Trophoblast cell (in vitro differentiated cells and primary cell): ENCODE results near the gene PTPN18.

ENCODE experiments used
- DNase-seq, 2 donors: peaks; one replicate each; pipeline ENCODE4 v3.0.0-alpha.2; 2016
- H2AFZ ChIP-seq: 2 replicates; pipeline ENCODE4 v1.6.1; 2013; ENCODE audit warnings: low read length, moderate library complexity, mild to moderate bottlenecking; ENCODE audit not compliant: insufficient read depth, poor library complexity
- H2AK5ac ChIP-seq: 2 replicates; pipeline ENCODE4 v1.6.1; 2013; ENCODE audit warnings: mild to moderate bottlenecking, low read length
- H2BK120ac ChIP-seq: 2 replicates; pipeline ENCODE4 v1.6.1; 2013; ENCODE audit warnings: low read length, mild to moderate bottlenecking, moderate library complexity; ENCODE audit not compliant: insufficient read depth, poor library complexity
- H2BK12ac ChIP-seq: 2 replicates; pipeline ENCODE4 v1.6.1; 2013; ENCODE audit warnings: mild to moderate bottlenecking, low read length, moderate library complexity
- H2BK5ac ChIP-seq: 2 replicates; pipeline ENCODE4 v1.6.1; 2013; ENCODE audit warnings: low read length, low read depth, moderate library complexity, mild to moderate bottlenecking; ENCODE audit not compliant: poor library complexity
- H3K14ac ChIP-seq: 2 replicates; pipeline ENCODE4 v1.6.1; 2013; ENCODE audit warnings: mild to moderate bottlenecking, low read length
- H3K18ac ChIP-seq: 2 replicates; pipeline ENCODE4 v1.6.1; 2013; ENCODE audit warnings: mild to moderate bottlenecking, low read length
- H3K23ac ChIP-seq: 2 replicates; pipeline ENCODE4 v1.6.1; 2013; ENCODE audit warnings: low read length
- H3K27ac ChIP-seq: 2 replicates; pipeline ENCODE4 v1.5.1; 2013; ENCODE audit warnings: low read depth, mild to moderate bottlenecking, inconsistent platforms, low read length, moderate library complexity
- H3K27me3 ChIP-seq: 2 replicates; pipeline ENCODE4 v1.6.1; 2013; ENCODE audit warnings: inconsistent platforms, mild to moderate bottlenecking, low read length, moderate library complexity; ENCODE audit not compliant: insufficient read depth
- H3K36me3 ChIP-seq, 2 experiments: 1 replicate in 1 of 2; 2 replicates in 1 of 2; pipeline ENCODE4 v1.6.1; 2013; ENCODE audit warnings: low read length in 2 of 2, mild to moderate bottlenecking in 2 of 2, moderate library complexity in 1 of 2; ENCODE audit not compliant: insufficient read depth in 2 of 2, control insufficient read depth in 1 of 2
- H3K4ac ChIP-seq: 2 replicates; pipeline ENCODE4 v1.6.1; 2013; ENCODE audit warnings: low read depth, mild to moderate bottlenecking, low read length, moderate library complexity
- H3K4me1 ChIP-seq, 2 experiments: 1 replicate in 1 of 2; 2 replicates in 1 of 2; pipeline ENCODE4 v1.6.1; 2013; ENCODE audit warnings: low read length in 2 of 2, mild to moderate bottlenecking in 2 of 2, moderate library complexity in 1 of 2; ENCODE audit not compliant: insufficient read depth in 2 of 2, control insufficient read depth in 1 of 2
- H3K4me2 ChIP-seq: 2 replicates; pipeline ENCODE4 v1.6.1; 2013; ENCODE audit warnings: inconsistent platforms, mild to moderate bottlenecking, low read length, moderate library complexity
- H3K4me3 ChIP-seq: 2 replicates; pipeline ENCODE4 v1.5.1; 2013; ENCODE audit warnings: mild to moderate bottlenecking, low read depth, low read length, inconsistent platforms
- H3K79me1 ChIP-seq: one replicate; pipeline ENCODE4 v1.6.1; 2013; ENCODE audit warnings: low read length
- H3K79me2 ChIP-seq: 2 replicates; pipeline ENCODE4 v1.6.1; 2013; ENCODE audit warnings: low read length, mild to moderate bottlenecking; ENCODE audit not compliant: control insufficient read depth, insufficient read depth, poor library complexity
- H3K9ac ChIP-seq: 2 replicates; pipeline ENCODE4 v1.6.1; 2013; ENCODE audit warnings: mild to moderate bottlenecking, low read length
- H3K9me3 ChIP-seq: 2 replicates; pipeline ENCODE4 v1.6.1; 2013; ENCODE audit warnings: low read depth, mild to moderate bottlenecking, control low read depth, inconsistent platforms, low read length; ENCODE audit not compliant: insufficient read depth
- H4K12ac ChIP-seq: 2 replicates; pipeline ENCODE4 v1.6.1; 2013; ENCODE audit warnings: low read depth, mild to moderate bottlenecking, low read length, moderate library complexity
- H4K8ac ChIP-seq: 2 replicates; pipeline ENCODE4 v1.6.1; 2013; ENCODE audit warnings: low read depth, mild to moderate bottlenecking, low read length, moderate library complexity
- H4K91ac ChIP-seq: one replicate; pipeline ENCODE4 v1.6.1; 2013; ENCODE audit warnings: low read depth, mild to moderate bottlenecking, low read length, moderate library complexity
- WGBS: extraction: QIAGEN DNeasy Blood & Tissue Kit; methylation state at CpG from one replicate; pipeline ENCODE4 v1.1.7; 2013; ENCODE audit warnings: missing lambda C conversion rate; ENCODE audit not compliant: insufficient read length, insufficient coverage; ENCODE audit errors: extremely low coverage; 5-methylcytosine and 5-hydroxymethylcytosine counted together

Gene PTPN18

GRCh38 chr2:130345611-130346010, 10.2 kb upstream of the PTPN18 start:
- Histone ChIP-seq H3K36me3 (peaks cover 28 to 36% of the 10 kb centered on the region in 2 experiments), H3K9me3 (no peaks in the 10 kb centered on the region), H2BK12ac (no peak overlapping the region), H3K23ac (no peak overlapping the region), H3K79me2 (peaks cover 2% of the 10 kb centered on the region), H3K79me1 (peaks cover 6% of the 10 kb centered on the region), H3K4me3 (no peak overlapping the region), H3K4me1 (peaks cover 3 to 4% of the 10 kb centered on the region in 2 experiments), H4K12ac (no peak overlapping the region), H3K4me2 (no peak overlapping the region), H2AK5ac (no peak overlapping the region), H3K27ac (no peak overlapping the region), H4K8ac (no peak overlapping the region), H4K91ac (no peak overlapping the region), H3K27me3 (no peaks in the 10 kb centered on the region), H2AFZ (no peak overlapping the region), H3K18ac (no peak overlapping the region), H2BK5ac (no peak overlapping the region), H3K9ac (no peak overlapping the region), H3K14ac (no peak overlapping the region), H2BK120ac (no peak overlapping the region), H3K4ac (no peak overlapping the region)
- WGBS: no CpG with 5 or more reads among the region's 21 CpGs
- DNase-seq: no peak

DNA sequence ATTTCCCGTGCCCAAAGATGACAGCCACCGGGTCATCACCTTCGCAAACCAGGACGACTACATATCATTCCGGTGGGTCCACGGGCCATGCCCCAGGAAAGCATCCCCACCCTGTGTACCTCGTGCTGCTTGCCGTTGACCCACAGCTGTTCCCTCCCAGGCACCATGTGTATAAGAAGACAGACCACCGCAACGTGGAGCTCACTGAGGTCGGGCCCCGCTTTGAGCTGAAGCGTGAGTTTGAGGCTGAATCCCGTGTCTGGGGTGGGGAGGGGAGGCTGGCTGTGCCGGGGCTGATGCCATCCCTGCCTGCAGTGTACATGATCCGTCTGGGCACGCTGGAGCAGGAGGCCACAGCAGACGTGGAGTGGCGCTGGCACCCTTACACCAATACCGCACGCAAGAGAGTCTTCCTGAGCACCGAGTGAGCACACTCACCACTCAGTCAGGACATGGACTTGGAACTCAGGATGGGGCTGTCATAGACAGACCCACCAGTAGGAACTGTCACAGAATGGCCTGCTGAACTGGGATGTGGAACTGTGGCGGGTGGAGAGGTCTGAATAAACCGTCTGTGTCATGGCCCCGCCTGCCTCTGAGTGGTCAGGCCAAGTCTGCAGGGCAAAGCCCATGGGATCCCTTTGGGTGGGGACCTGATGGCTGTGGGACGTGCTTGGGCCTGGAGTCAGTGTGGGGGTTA, 9.7 kb upstream of the PTPN18 start:
- Histone ChIP-seq H3K4ac (no peak overlapping the region), H3K4me3 (no peak overlapping the region), H2BK120ac (no peak overlapping the region), H3K14ac (no peak overlapping the region), H3K27me3 (no peaks in the 10 kb centered on the region), H4K91ac (no peak overlapping the region), H3K4me1 (peaks cover 3 to 4% of the 10 kb centered on the region in 2 experiments), H3K18ac (no peak overlapping the region), H3K9me3 (no peaks in the 10 kb centered on the region), H3K27ac (no peak overlapping the region), H2BK5ac (no peak overlapping the region), H3K9ac (no peak overlapping the region), H3K4me2 (no peak overlapping the region), H2AFZ (no peak overlapping the region), H4K12ac (no peak overlapping the region), H3K36me3 (peaks cover 28 to 36% of the 10 kb centered on the region in 2 experiments), H3K79me2 (peaks cover 2% of the 10 kb centered on the region), H2AK5ac (no peak overlapping the region), H2BK12ac (no peak overlapping the region), H3K79me1 (peaks cover 6% of the 10 kb centered on the region), H4K8ac (no peak overlapping the region), H3K23ac (no peak overlapping the region)
- no CpG with 5 or more reads among the region's 26 CpGs for WGBS
- no peak for DNase-seq

DNA sequence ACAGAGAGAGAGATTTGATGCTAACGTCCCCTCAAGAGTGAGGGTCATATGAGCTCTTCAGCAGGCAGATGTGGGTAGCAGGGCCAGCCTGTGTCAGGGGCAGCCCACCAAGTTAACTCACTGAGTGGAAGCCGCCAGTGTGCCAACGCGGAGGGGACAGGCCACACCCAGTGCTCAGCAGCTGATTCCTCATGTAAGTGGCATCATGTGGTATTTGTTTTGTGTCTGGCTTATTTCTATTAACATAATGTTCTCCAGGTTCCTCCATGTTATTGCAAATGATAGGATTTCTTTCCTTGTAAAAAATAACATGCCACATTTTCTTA, 9.2 kb upstream of the PTPN18 start:
- Histone ChIP-seq H2BK120ac (no peak overlapping the region), H2BK12ac (no peak overlapping the region), H3K27me3 (no peaks in the 10 kb centered on the region), H4K12ac (no peak overlapping the region), H2AK5ac (no peak overlapping the region), H3K23ac (no peak overlapping the region), H3K79me2 (peaks cover 2% of the 10 kb centered on the region), H3K18ac (no peak overlapping the region), H3K36me3 (peaks cover 28 to 36% of the 10 kb centered on the region in 2 experiments), H3K9me3 (no peaks in the 10 kb centered on the region), H3K4ac (no peak overlapping the region), H3K14ac (no peak overlapping the region), H3K4me2 (no peak overlapping the region), H4K8ac (no peak overlapping the region), H2AFZ (no peak overlapping the region), H3K4me3 (no peak overlapping the region), H3K27ac (no peak overlapping the region), H2BK5ac (no peak overlapping the region), H4K91ac (no peak overlapping the region), H3K9ac (no peak overlapping the region), H3K4me1 (peaks cover 3 to 4% of the 10 kb centered on the region in 2 experiments), H3K79me1 (peaks cover 6% of the 10 kb centered on the region)
- DNase-seq: no peak
- no CpG with 5 or more reads among the region's 4 CpGs for WGBS

DNA sequence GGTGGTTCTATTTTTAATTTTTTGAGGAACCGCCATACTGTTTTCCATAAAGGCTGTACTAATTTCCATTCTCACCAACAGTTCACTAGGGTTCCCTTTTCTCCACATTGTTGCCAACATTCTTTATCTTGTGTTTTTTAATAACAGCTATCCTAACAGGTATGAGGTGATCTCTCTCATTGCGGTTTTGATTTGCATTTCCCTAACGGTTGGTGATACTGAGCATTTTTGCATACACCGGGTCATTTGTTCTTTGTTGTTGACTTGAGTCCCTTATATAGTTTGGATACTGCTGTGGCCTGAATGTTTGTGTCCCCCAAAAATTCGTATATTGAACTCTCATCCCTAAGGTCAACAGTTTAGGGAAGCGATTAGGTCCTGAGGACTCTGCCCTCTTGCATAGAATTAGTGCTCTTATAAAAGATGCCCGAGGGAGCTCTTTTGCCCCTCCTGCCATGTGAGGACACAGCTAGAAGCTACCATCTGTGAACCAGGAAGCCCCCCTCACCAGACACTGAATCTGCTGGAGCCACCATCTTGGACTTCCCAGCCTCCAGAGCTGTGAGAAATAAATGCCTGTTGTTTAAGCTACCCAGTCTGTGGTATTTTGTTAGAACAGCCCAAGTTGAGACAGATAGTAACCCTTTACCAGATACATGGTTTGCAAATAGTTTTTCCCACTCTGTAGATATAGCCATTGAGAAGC, 8.5 kb upstream of the PTPN18 start:
- DNase-seq: no peak
- Histone ChIP-seq H3K36me3 (peaks cover 28 to 36% of the 10 kb centered on the region in 2 experiments), H3K27me3 (no peaks in the 10 kb centered on the region), H4K12ac (no peak overlapping the region), H3K18ac (no peak overlapping the region), H3K4me3 (no peak overlapping the region), H3K4me2 (no peak overlapping the region), H3K4ac (no peak overlapping the region), H4K8ac (no peak overlapping the region), H3K23ac (no peak overlapping the region), H3K14ac (no peak overlapping the region), H3K79me2 (peaks cover 2% of the 10 kb centered on the region), H2BK120ac (no peak overlapping the region), H3K27ac (no peak overlapping the region), H2BK5ac (no peak overlapping the region), H4K91ac (no peak overlapping the region), H3K79me1 (peaks cover 4% of the 10 kb centered on the region), H3K9me3 (no peaks in the 10 kb centered on the region), H3K4me1 (peaks cover 3 to 4% of the 10 kb centered on the region in 2 experiments), H2AK5ac (no peak overlapping the region), H3K9ac (no peak overlapping the region), H2BK12ac (no peak overlapping the region), H2AFZ (no peak overlapping the region)
- WGBS: no CpG with 5 or more reads among the region's 7 CpGs
